DND-41 (cell line): ENCODE results near the gene ATP11B.

Experiments
- CTCF ChIP-seq: IDR thresholded peaks from 2 replicates; pipeline ENCODE4 v1.5.1; 2012; ENCODE audit warnings: borderline replicate concordance, low read length, moderate library complexity, mild to moderate bottlenecking; ENCODE audit not compliant: poor library complexity, severe bottlenecking; ENCODE audit errors: extremely low read depth
- EZH2 ChIP-seq: IDR thresholded peaks from 3 replicates; pipeline ENCODE4 v1.6.1; 2012; ENCODE audit warnings: borderline replicate concordance, low read depth, mild to moderate bottlenecking, moderate library complexity, low read length, inconsistent platforms; ENCODE audit not compliant: severe bottlenecking

GRCh38 chr3:182829761-182830405 is 36.6 kb downstream of the ATP11B start:
- TF ChIP-seq CTCF (no peak), EZH2 (no peak)
